ENCODE data around the gene STRBP.
"Not testable (repeated sequence)": the region's sequence is repeated elsewhere in the genome, so short reads cannot be mapped to it uniquely, and the experiment has no call there.

Gene STRBP

DNA sequence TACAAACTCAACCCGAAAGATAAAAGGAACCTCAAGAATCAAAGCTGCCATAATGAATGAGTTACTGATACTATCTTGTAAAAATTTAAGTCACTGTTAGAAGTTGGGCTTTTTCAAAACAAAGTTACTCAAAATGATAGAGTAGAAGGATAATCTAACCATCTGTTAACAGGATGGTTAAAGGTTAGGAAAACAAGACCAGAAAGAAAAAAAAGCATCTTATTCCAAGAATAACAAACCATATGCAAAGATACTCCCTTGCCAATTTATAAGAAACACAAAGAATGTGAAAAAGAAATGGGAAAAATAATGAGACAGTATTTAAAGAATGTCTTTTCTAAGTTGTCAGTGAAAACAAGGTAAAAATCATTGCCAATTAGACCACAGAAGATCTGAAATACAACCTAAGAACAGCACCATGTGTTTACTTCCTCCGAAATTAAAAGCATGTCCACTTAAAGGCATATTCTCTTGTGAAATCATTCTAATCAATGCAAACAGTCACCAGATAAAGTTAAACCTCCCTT, 51.2 kb downstream of the STRBP start:
- no peak for DNase-seq (ENCODE audit: low spot score)
- in situ Hi-C loops (cut with MboI; ENCODE audit: low pct_unique_long_range_greater_than_20kb, low sequenced_read_pairs, unreplicated experiment): no loop called here
- TF ChIP-seq, protein P1, sequence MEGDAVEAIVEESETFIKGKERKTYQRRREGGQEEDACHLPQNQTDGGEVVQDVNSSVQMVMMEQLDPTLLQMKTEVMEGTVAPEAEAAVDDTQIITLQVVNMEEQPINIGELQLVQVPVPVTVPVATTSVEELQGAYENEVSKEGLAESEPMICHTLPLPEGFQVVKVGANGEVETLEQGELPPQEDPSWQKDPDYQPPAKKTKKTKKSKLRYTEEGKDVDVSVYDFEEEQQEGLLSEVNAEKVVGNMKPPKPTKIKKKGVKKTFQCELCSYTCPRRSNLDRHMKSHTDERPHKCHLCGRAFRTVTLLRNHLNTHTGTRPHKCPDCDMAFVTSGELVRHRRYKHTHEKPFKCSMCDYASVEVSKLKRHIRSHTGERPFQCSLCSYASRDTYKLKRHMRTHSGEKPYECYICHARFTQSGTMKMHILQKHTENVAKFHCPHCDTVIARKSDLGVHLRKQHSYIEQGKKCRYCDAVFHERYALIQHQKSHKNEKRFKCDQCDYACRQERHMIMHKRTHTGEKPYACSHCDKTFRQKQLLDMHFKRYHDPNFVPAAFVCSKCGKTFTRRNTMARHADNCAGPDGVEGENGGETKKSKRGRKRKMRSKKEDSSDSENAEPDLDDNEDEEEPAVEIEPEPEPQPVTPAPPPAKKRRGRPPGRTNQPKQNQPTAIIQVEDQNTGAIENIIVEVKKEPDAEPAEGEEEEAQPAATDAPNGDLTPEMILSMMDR (IDR thresholded peaks at IDR 0.05; ENCODE audit: extremely low read depth, insufficient read depth, missing control alignments): no peak

DNA sequence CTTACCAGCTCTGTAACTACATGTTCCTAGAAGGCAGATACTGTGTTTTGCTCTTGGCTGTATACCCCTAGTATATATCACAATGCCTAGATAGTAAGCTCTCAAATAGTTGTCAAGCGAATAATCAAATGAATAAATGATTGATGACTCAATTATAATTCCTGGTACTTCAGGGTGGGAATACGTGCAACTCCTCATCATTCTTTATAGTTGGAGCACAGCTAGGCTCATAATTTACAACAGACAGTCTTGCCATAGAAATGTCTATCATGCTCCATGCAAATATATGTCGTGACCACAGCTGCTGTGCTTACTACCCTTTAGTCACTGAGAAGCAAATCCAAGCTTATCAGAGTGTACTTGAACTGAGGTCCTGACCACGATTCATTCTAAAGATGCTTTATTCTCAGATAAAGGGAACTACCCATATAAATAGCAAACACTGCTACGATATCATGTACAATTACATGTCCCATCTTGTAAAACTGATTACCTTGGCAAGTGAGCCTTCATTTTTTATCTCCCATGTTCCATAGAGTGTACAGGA, 52.1 kb downstream of the STRBP start:
- DNase-seq (ENCODE audit: low spot score): no peak
- TF ChIP-seq, protein P1 (IDR thresholded peaks at IDR 0.05; ENCODE audit: extremely low read depth, insufficient read depth, missing control alignments): no peak
- in situ Hi-C loops (cut with MboI; ENCODE audit: low pct_unique_long_range_greater_than_20kb, low sequenced_read_pairs, unreplicated experiment): no loop called here

DNA sequence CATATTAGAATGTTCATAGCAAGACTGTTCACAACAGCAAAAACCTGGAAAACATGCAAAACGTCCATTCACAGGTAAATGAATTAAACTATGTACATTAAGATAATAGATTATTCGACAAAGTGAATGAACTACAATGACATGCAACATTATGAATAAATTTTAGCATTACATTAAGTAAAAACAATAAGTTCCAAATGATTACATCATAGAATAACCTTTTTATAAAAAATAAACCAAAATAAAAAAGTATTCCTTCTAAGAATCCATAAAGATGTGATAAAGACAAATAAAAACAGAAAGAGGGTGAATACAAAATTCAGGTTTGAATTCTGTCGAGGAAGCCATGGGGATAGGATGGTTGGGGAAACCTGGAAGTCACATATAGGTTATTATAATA, 57.3 kb downstream of the STRBP start:
- no peak for DNase-seq (ENCODE audit: low spot score)
- TF ChIP-seq, protein P1 (IDR thresholded peaks at IDR 0.05; ENCODE audit: extremely low read depth, insufficient read depth, missing control alignments): no peak
- in situ Hi-C loops (cut with MboI; ENCODE audit: low pct_unique_long_range_greater_than_20kb, low sequenced_read_pairs, unreplicated experiment): no loop called here

DNA sequence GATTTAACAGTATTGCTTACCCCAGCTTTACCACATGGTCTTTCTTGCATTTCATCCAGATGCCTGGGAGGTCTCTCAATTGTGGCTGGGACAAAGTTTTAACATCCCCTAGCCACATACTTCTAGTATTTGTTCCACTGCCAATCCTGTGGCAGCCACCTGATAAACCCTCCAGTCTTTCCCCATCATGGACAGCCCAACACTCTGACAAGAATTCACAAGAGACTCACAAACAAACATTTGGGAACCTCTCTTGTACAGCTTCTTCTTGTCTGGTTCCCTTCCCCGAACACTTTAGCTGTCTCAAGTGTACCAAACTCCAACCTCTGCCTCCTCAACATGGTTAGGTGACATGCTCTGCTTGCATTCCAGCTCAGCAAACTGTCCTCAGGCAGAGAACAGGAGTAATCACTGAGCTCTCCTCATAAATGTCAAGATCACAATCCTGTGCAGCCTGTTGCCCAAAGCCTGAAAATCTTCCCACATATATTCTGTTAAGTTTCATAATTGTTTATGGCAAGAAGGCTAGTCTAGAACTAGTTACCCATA, 59.7 kb downstream of the STRBP start:
- in situ Hi-C loops (cut with MboI; ENCODE audit: low pct_unique_long_range_greater_than_20kb, low sequenced_read_pairs, unreplicated experiment): no loop called here
- no peak for DNase-seq (ENCODE audit: low spot score)
- TF ChIP-seq, protein P1 (IDR thresholded peaks at IDR 0.05; ENCODE audit: extremely low read depth, insufficient read depth, missing control alignments): no peak

DNA sequence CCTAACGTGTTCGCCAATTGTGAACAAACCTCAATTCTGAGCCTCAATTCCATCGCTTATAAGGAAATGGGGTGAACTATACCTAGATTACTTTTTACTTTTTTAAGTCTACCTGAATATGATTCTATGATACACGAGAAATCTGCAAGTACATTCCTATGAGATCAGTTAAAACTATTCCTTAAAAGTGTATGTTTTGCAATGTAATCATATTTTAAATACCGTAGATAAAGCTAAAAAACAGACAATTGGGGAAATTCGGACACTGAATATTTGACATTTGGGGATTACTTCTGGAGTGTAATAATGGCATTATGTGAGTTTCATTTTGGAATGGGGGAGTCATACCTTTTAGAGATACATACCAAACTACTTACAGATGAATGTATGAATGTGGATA, 62.3 kb downstream of the STRBP start:
- in situ Hi-C loops (cut with MboI; ENCODE audit: low pct_unique_long_range_greater_than_20kb, low sequenced_read_pairs, unreplicated experiment): no loop called here

DNA sequence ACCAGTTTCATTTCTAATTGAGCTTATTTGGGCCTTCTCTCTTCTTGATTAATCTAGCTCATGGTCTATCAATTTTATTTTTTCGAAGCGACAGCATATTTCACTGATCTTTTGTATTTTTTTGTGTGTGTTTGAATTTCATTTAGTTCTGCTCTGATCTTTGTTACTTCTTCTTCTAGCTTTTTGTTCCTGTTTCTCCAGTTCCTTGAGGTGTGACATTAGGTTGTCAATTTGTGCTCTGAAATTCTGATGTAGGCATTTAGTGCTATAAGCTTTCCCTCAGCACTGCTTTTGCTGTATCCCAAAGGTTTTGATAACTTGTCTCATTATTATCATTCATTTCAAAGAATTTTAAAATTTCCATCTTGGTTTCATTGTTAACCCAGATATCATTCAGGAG, 67.3 kb downstream of the STRBP start:
- TF ChIP-seq, protein P1 (IDR thresholded peaks at IDR 0.05; ENCODE audit: extremely low read depth, insufficient read depth, missing control alignments): no peak
- no peak for DNase-seq (ENCODE audit: low spot score)
- in situ Hi-C loops (cut with MboI; ENCODE audit: low pct_unique_long_range_greater_than_20kb, low sequenced_read_pairs, unreplicated experiment): no loop called here

More for the DNA sequence above, 62.3 kb downstream of the STRBP start:
- no peak for DNase-seq (ENCODE audit: low spot score)
- TF ChIP-seq, protein P1 (IDR thresholded peaks at IDR 0.05; ENCODE audit: extremely low read depth, insufficient read depth, missing control alignments): no peak

DNA sequence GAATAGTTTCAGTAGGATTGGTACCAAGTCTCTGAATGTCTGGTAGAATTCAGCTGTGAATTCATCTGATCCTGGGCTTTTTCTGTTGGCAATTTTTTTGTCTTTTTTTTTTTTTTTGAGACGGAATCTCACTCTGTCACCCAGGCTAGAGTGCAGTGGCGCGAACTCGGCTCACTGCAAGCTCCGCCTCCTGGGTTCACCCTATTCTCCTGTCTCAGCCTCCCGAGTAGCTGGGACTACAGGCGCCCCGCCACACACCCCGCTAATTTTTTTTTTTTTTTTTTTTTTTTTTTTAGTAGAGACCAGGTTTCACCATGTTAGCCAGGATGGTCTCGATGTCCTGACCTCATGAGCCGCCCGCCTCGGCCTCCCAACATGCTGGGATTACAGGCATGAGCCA, 67.9 kb downstream of the STRBP start:
- in situ Hi-C loops (cut with MboI; ENCODE audit: low pct_unique_long_range_greater_than_20kb, low sequenced_read_pairs, unreplicated experiment); DNase-seq (ENCODE audit: low spot score): not testable (repeated sequence)
